Liver (tissue), 9 donors: Measurements from ENCODE around the gene ALG9. TPM values are rescaled to one million over a fixed set of nuclear protein-coding genes. Genes with fewer than 3 reads are reported as not detected.
A peak's percentile ranks its signal among the peaks of the same experiment; 100 is the strongest.

Experiments
- DNase-seq: peaks from one replicate; pipeline ENCODE4 v3.0.0-alpha.2; 2017; ENCODE audit warnings: low spot score
- H3K27ac ChIP-seq, 2 donors: one replicate each; pipeline ENCODE4 v1.7.0; 2013; ENCODE audit warnings: inconsistent platforms in 2 of 2, low read length in 2 of 2, control low read depth in 1 of 2, low read depth in 1 of 2, mild to moderate bottlenecking in 1 of 2
- H3K27me3 ChIP-seq, 4 donors: one replicate each; pipeline versions ENCODE4 v1.6.1 to v1.7.0; 2013; ENCODE audit warnings: low read length in 3 of 4, inconsistent platforms in 1 of 4, mild to moderate bottlenecking in 1 of 4, moderate library complexity in 1 of 4; ENCODE audit not compliant: control insufficient read depth in 4 of 4, insufficient read depth in 4 of 4
- H3K36me3 ChIP-seq, 4 donors: one replicate each; pipeline versions ENCODE4 v1.6.1 to v1.7.0; 2013; ENCODE audit warnings: low read length in 3 of 4, mild to moderate bottlenecking in 3 of 4, low read depth in 1 of 4, moderate library complexity in 1 of 4; ENCODE audit not compliant: control insufficient read depth in 4 of 4, insufficient read depth in 3 of 4
- H3K4me1 ChIP-seq, 4 donors: one replicate each; pipeline versions ENCODE4 v1.6.1 to v1.7.0; 2013; ENCODE audit warnings: low read length in 3 of 4, mild to moderate bottlenecking in 3 of 4, moderate library complexity in 1 of 4; ENCODE audit not compliant: control insufficient read depth in 4 of 4, insufficient read depth in 4 of 4
- H3K4me3 ChIP-seq, 3 donors: one replicate each; pipeline versions ENCODE4 v1.6.1 to v1.7.0; 2013; ENCODE audit warnings: low read length in 3 of 3, control low read depth in 1 of 3, low read depth in 1 of 3, mild to moderate bottlenecking in 1 of 3
- H3K9ac ChIP-seq, 2 donors: one replicate each; pipeline ENCODE4 v1.7.0; 2013; ENCODE audit warnings: low read length in 2 of 2, mild to moderate bottlenecking in 2 of 2, moderate library complexity in 2 of 2, control low read depth in 1 of 2, low read depth in 1 of 2
- H3K9me3 ChIP-seq, 4 donors: one replicate each; pipeline versions ENCODE4 v1.6.1 to v1.7.0; 2013; ENCODE audit warnings: low read length in 3 of 4; ENCODE audit not compliant: control insufficient read depth in 4 of 4
- ATF3 ChIP-seq: IDR thresholded peaks from 2 replicates; pipeline ENCODE4 v1.6.1; 2016; ENCODE audit warnings: antibody characterized with exemption
- CTCF ChIP-seq: fragments of 150-350 bp; IDR thresholded peaks from 2 replicates; pipeline ENCODE4 v1.5.1; 2017; ENCODE audit warnings: improper control_type of control experiment, low read depth, low read length; ENCODE audit not compliant: missing input control
- EGR1 ChIP-seq, 2 donors: IDR thresholded peaks; 2 replicates each; pipeline ENCODE4 v1.6.1; 2016 to 2018; ENCODE audit warnings: antibody characterized with exemption in 2 of 2, low read depth in 2 of 2
- FOXA2 ChIP-seq: IDR thresholded peaks from 2 replicates; pipeline ENCODE4 v1.6.1; 2016; ENCODE audit warnings: antibody characterized with exemption
- GABPA ChIP-seq, 2 donors: IDR thresholded peaks in 1 of 2; conservative IDR thresholded peaks in 1 of 2; 2 replicates each; pipeline ENCODE4 v1.6.1; 2016; ENCODE audit warnings: antibody characterized with exemption in 2 of 2, mild to moderate bottlenecking in 1 of 2, moderate library complexity in 1 of 2
- HNF4A ChIP-seq, 2 donors: conservative IDR thresholded peaks; 2 replicates each; pipeline ENCODE4 v1.6.1; 2016; ENCODE audit warnings: antibody characterized with exemption in 2 of 2, mild to moderate bottlenecking in 2 of 2
- HNF4G ChIP-seq: IDR thresholded peaks from 2 replicates; pipeline ENCODE4 v1.6.1; 2016; ENCODE audit warnings: antibody characterized with exemption
- JUND ChIP-seq, 2 donors: IDR thresholded peaks; 2 replicates each; pipeline ENCODE4 v1.6.1; 2016; ENCODE audit warnings: antibody characterized with exemption in 2 of 2
- NR2F2 ChIP-seq: IDR thresholded peaks from 2 replicates; pipeline ENCODE4 v1.6.1; 2016; ENCODE audit warnings: antibody characterized with exemption
- RAD21 ChIP-seq, 2 donors: IDR thresholded peaks; 2 replicates each; pipeline ENCODE4 v1.6.1; 2016; ENCODE audit warnings: antibody characterized with exemption in 2 of 2, mild to moderate bottlenecking in 2 of 2
- REST ChIP-seq: IDR thresholded peaks from 2 replicates; pipeline ENCODE4 v1.6.1; 2016; ENCODE audit warnings: antibody characterized with exemption, mild to moderate bottlenecking
- RXRA ChIP-seq, 2 donors: IDR thresholded peaks; 2 replicates each; pipeline ENCODE4 v1.6.1; 2017 to 2018; ENCODE audit warnings: antibody characterized with exemption in 2 of 2, mild to moderate bottlenecking in 1 of 2
- YY1 ChIP-seq: IDR thresholded peaks from 2 replicates; pipeline ENCODE4 v1.6.1; 2016; ENCODE audit warnings: antibody characterized with exemption, mild to moderate bottlenecking
- ZBTB33 ChIP-seq: IDR thresholded peaks from 2 replicates; pipeline ENCODE4 v1.6.1; 2016; ENCODE audit warnings: antibody characterized with exemption
- WGBS: extraction: QIAGEN DNeasy Blood & Tissue Kit; methylation state at CpG from one replicate; pipeline ENCODE4 v1.1.7; 2013; 5-methylcytosine and 5-hydroxymethylcytosine counted together
- polyA plus RNA-seq, 2 donors: library from polyadenylated mRNA; stranded (reverse) in 1 of 2; unstranded in 1 of 2; fragments of 200-250 nt in 1 of 2; fragments of >200 nt in 1 of 2; fragmentation: Nextera tagmentation in 1 of 2; extraction: Ambion mirVana in 1 of 2; gene quantifications; one replicate each; pipeline versions ENCODE4 v1.2.1 to v1.2.3, GENCODE V29; 2013 to 2015
- total RNA-seq, 2 donors: library from RNA; depleted of rRNA; stranded (reverse); fragments of >200 nt; gene quantifications; one replicate each; pipeline ENCODE4 v1.2.3, GENCODE V29; 2014
- donor health status: healthy.
- donor health status: healthy.
- donor health status: healthy.
- donor health status: healthy.
- donor health status: healthy.

The ALG9 gene
- total and polyA plus RNA-seq, 4 donors, result 13.7 to 36.3 (median 20.2) TPM

- TF ChIP-seq REST, result peak; percentile 91
These were observed 85.4 kb downstream of the ALG9 start (continued) for GRCh38 chr11:111785886-111786412.

- no peaks in the 10 kb centered on the region for H3K27me3 ChIP-seq
- 84% methylated on average over 2 of the region's 2 CpGs for WGBS
- no peaks in the 10 kb centered on the region for H3K9me3 ChIP-seq
- no peak overlapping the region for H3K4me3 ChIP-seq
- TF ChIP-seq YY1, result no peak
- no peak for TF ChIP-seq GABPA (IDR thresholded peaks at IDR 0.05 in 1 of 2, conservative IDR thresholded peaks at IDR 0.05 in 1 of 2)
- TF ChIP-seq RXRA (IDR thresholded peaks at IDR 0.05), result no peak
- TF ChIP-seq JUND (IDR thresholded peaks at IDR 0.05), result no peak
- no peak for TF ChIP-seq RAD21 (IDR thresholded peaks at IDR 0.05)
- no peak for TF ChIP-seq ATF3
- no peak for TF ChIP-seq FOXA2
- no peak for TF ChIP-seq ZBTB33
- TF ChIP-seq HNF4G, result no peak
- TF ChIP-seq EGR1 (IDR thresholded peaks at IDR 0.05; ENCODE audit: low read depth in 2 of 2), result no peak
- no peak for TF ChIP-seq CTCF
- no peak for TF ChIP-seq HNF4A (conservative IDR thresholded peaks at IDR 0.05)
- TF ChIP-seq NR2F2, result no peak
- DNase-seq, result no peak
- no peaks in the 10 kb centered on the region for H3K36me3 ChIP-seq
- peak overlapping the region in 1 of 2 donors; percentile 85 for H3K9ac ChIP-seq
- H3K27ac ChIP-seq, result peak overlapping the region; percentile 72 to 84
- H3K4me1 ChIP-seq, result peaks cover 11 to 39% (median 36%) of the 10 kb centered on the region in 4 donors
These were observed 86.3 kb downstream of the ALG9 start for GRCh38 chr11:111785076-111785475.
